Stimulated activated effector memory CD8-positive, alpha-beta T cell treated with anti-CD3 and anti-CD28 coated beads, Interleukin-12 subunit alpha, Interleukin-12 subunit beta, amount 100 ng/mL, for 72 hours (primary cell): ENCODE measurements around the gene HNRNPH1.
"Not testable (repeated sequence)": the region's sequence is repeated elsewhere in the genome, so short reads cannot be mapped to it uniquely, and the experiment has no call there.

Experiments used
- ATAC-seq: fragments of 150-1000 bp; cut with Tn5 transposase; 2 replicates; pipeline ENCODE4 v1.10.0; 2021
- DNase-seq, 2 donors: peaks; one replicate each; pipeline ENCODE4 v3.0.0; 2021 to 2022; ENCODE audit warnings: low spot score in 2 of 2
- H3K27ac Mint-ChIP-seq: one replicate; pipeline ENCODE4 v1.8.0; 2022; ENCODE audit warnings: mild to moderate bottlenecking, mixed read lengths
- H3K36me3 Mint-ChIP-seq: one replicate; pipeline ENCODE4 v1.8.0; 2022; ENCODE audit warnings: mild to moderate bottlenecking, mixed read lengths
- H3K4me1 Mint-ChIP-seq: one replicate; pipeline ENCODE4 v1.8.0; 2022; ENCODE audit warnings: mixed read lengths
- H3K4me3 Mint-ChIP-seq: one replicate; pipeline ENCODE4 v1.8.0; 2022; ENCODE audit warnings: mild to moderate bottlenecking, mixed read lengths
- H3K9me3 Mint-ChIP-seq: one replicate; pipeline ENCODE4 v1.8.0; 2022; ENCODE audit warnings: mixed read lengths

Gene HNRNPH1

GRCh38 chr5:179634370-179635172 lies 11.1 kb upstream of the HNRNPH1 start:
- not testable (repeated sequence) for H3K4me1 Mint-ChIP-seq, H3K27ac Mint-ChIP-seq, DNase-seq, H3K4me3 Mint-ChIP-seq, H3K36me3 Mint-ChIP-seq, H3K9me3 Mint-ChIP-seq
- ATAC-seq: peak; percentile 97

GRCh38 chr5:179633501-179634369 lies 10.3 kb upstream of the HNRNPH1 start:
- DNase-seq, H3K9me3 Mint-ChIP-seq, H3K4me1 Mint-ChIP-seq, H3K36me3 Mint-ChIP-seq, H3K27ac Mint-ChIP-seq: not testable (repeated sequence)
- ATAC-seq: peak; percentile 80
- H3K4me3 Mint-ChIP-seq: peak overlapping the region; percentile 13

- no peaks in the 10 kb centered on the region for H3K9me3 Mint-ChIP-seq
- no peak for DNase-seq
- peaks cover 49% of the 10 kb centered on the region for H3K36me3 Mint-ChIP-seq
- H3K4me1 Mint-ChIP-seq: peaks cover 50% of the 10 kb centered on the region
- peak overlapping the region; percentile 100 for H3K27ac Mint-ChIP-seq
- peak overlapping the region; percentile 96 for H3K4me3 Mint-ChIP-seq
- ATAC-seq: no peak
These were observed 1.4 kb upstream of the HNRNPH1 start for GRCh38 chr5:179624841-179625271.

GRCh38 chr5:179623906-179624741 lies 653 bp upstream of the HNRNPH1 start:
- H3K4me3 Mint-ChIP-seq: peak overlapping the region; percentile 96
- peaks cover 56% of the 10 kb centered on the region for H3K36me3 Mint-ChIP-seq
- ATAC-seq (peak; percentile 73), DNase-seq (peak; percentile 51 to 81)
- peak overlapping the region; percentile 100 for H3K27ac Mint-ChIP-seq
- no peaks in the 10 kb centered on the region for H3K9me3 Mint-ChIP-seq
- H3K4me1 Mint-ChIP-seq: peaks cover 55% of the 10 kb centered on the region

GRCh38 chr5:179621551-179622214 lies 1.8 kb downstream of the HNRNPH1 start:
- H3K27ac Mint-ChIP-seq: peak overlapping the region; percentile 100
- peak overlapping the region; percentile 96 for H3K4me3 Mint-ChIP-seq
- ATAC-seq: no peak
- H3K4me1 Mint-ChIP-seq: peaks cover 74% of the 10 kb centered on the region
- no peak for DNase-seq
- H3K9me3 Mint-ChIP-seq: no peaks in the 10 kb centered on the region
- H3K36me3 Mint-ChIP-seq: peaks cover 81% of the 10 kb centered on the region

GRCh38 chr5:179620703-179621350 lies 2.6 kb downstream of the HNRNPH1 start:
- DNase-seq (no peak), ATAC-seq (no peak)
- peaks cover 81% of the 10 kb centered on the region for H3K4me1 Mint-ChIP-seq
- peak overlapping the region; percentile 100 for H3K27ac Mint-ChIP-seq
- peak overlapping the region; percentile 96 for H3K4me3 Mint-ChIP-seq
- H3K36me3 Mint-ChIP-seq: peaks cover 89% of the 10 kb centered on the region
- H3K9me3 Mint-ChIP-seq: no peaks in the 10 kb centered on the region

- H3K4me3 Mint-ChIP-seq: peak overlapping the region; percentile 96
These were observed 3.2 kb downstream of the HNRNPH1 start for GRCh38 chr5:179620293-179620692.

GRCh38 chr5:179619776-179620175 lies 3.7 kb downstream of the HNRNPH1 start:
- DNase-seq (no peak), ATAC-seq (no peak)
- Mint-ChIP-seq H3K4me1 (peaks cover 81% of the 10 kb centered on the region), H3K27ac (peak overlapping the region; percentile 100), H3K9me3 (no peaks in the 10 kb centered on the region), H3K4me3 (peak overlapping the region; percentile 96), H3K36me3 (peaks cover 100% of the 10 kb centered on the region)

More at GRCh38 chr5:179620293-179620692, 3.2 kb downstream of the HNRNPH1 start:
- ATAC-seq (no peak), DNase-seq (no peak)
- Mint-ChIP-seq H3K36me3 (peaks cover 94% of the 10 kb centered on the region), H3K4me1 (peaks cover 84% of the 10 kb centered on the region), H3K27ac (peak overlapping the region; percentile 100), H3K9me3 (no peaks in the 10 kb centered on the region)

GRCh38 chr5:179618923-179619554 lies 4.4 kb downstream of the HNRNPH1 start:
- Mint-ChIP-seq H3K9me3 (no peaks in the 10 kb centered on the region), H3K36me3 (peaks cover 100% of the 10 kb centered on the region), H3K4me3 (peak overlapping the region; percentile 96), H3K4me1 (peaks cover 75% of the 10 kb centered on the region), H3K27ac (peak overlapping the region; percentile 100)
- DNase-seq (no peak), ATAC-seq (no peak)

GRCh38 chr5:179617930-179618329 lies 5.5 kb downstream of the HNRNPH1 start:
- peak overlapping the region; percentile 96 for H3K4me3 Mint-ChIP-seq

GRCh38 chr5:179616002-179616594 lies 7.4 kb downstream of the HNRNPH1 start:
- DNase-seq: no peak
- no peak overlapping the region for H3K4me3 Mint-ChIP-seq
- H3K9me3 Mint-ChIP-seq: no peaks in the 10 kb centered on the region
- peak overlapping the region; percentile 84 for H3K27ac Mint-ChIP-seq
- H3K36me3 Mint-ChIP-seq: peaks cover 100% of the 10 kb centered on the region
- ATAC-seq: no peak
- peaks cover 69% of the 10 kb centered on the region for H3K4me1 Mint-ChIP-seq

More at GRCh38 chr5:179617930-179618329, 5.5 kb downstream of the HNRNPH1 start:
- H3K36me3 Mint-ChIP-seq: peaks cover 100% of the 10 kb centered on the region
- peak overlapping the region; percentile 84 for H3K27ac Mint-ChIP-seq
- H3K9me3 Mint-ChIP-seq: no peaks in the 10 kb centered on the region
- no peak for ATAC-seq
- no peak for DNase-seq
- peaks cover 75% of the 10 kb centered on the region for H3K4me1 Mint-ChIP-seq

GRCh38 chr5:179615203-179615602 lies 8.3 kb downstream of the HNRNPH1 start:
- Mint-ChIP-seq H3K27ac (peak overlapping the region; percentile 81), H3K4me1 (peaks cover 69% of the 10 kb centered on the region), H3K9me3 (no peaks in the 10 kb centered on the region), H3K36me3 (peaks cover 100% of the 10 kb centered on the region), H3K4me3 (no peak overlapping the region)
- ATAC-seq (no peak), DNase-seq (no peak)

GRCh38 chr5:179614745-179615144 lies 8.7 kb downstream of the HNRNPH1 start:
- DNase-seq (no peak), ATAC-seq (no peak)
- H3K4me3 Mint-ChIP-seq: no peak overlapping the region
- peaks cover 69% of the 10 kb centered on the region for H3K4me1 Mint-ChIP-seq
- H3K27ac Mint-ChIP-seq: peak overlapping the region; percentile 81
- peaks cover 100% of the 10 kb centered on the region for H3K36me3 Mint-ChIP-seq
- H3K9me3 Mint-ChIP-seq: no peaks in the 10 kb centered on the region
